GM19463 (cell line): Measurements from ENCODE around the gene TTC21B.

Source experiments
- ATAC-seq: cut with Tn5 transposase; IDR thresholded peaks from one replicate; pipeline ENCODE4 v1.9.1; 2021; ENCODE audit warnings: mild to moderate bottlenecking, moderate library complexity; ENCODE audit not compliant: unreplicated experiment

The TTC21B gene

GRCh38 chr2:165840333-165840958 is 113.1 kb downstream of the TTC21B start:
- ATAC-seq: no peak

- ATAC-seq: no peak
Observed at GRCh38 chr2:165839610-165840009, 114.0 kb downstream of the TTC21B start.

- ATAC-seq: no peak
Observed at GRCh38 chr2:165837122-165837521, 116.5 kb downstream of the TTC21B start.

GRCh38 chr2:165835363-165835762 is 118.2 kb downstream of the TTC21B start:
- ATAC-seq: no peak

GRCh38 chr2:165833156-165833555 is 120.4 kb downstream of the TTC21B start:
- ATAC-seq: no peak

GRCh38 chr2:165827921-165828276 is 125.7 kb downstream of the TTC21B start:
- ATAC-seq: no peak

GRCh38 chr2:165827016-165827920 is 126.3 kb downstream of the TTC21B start:
- no peak for ATAC-seq

- no peak for ATAC-seq
Observed at GRCh38 chr2:165825041-165825440, 128.5 kb downstream of the TTC21B start.
